Type B pancreatic cell (in vitro differentiated cells): ENCODE results near the gene PSPN. TPM values are rescaled to one million over a fixed set of nuclear protein-coding genes. Genes with fewer than 3 reads are reported as not detected.
"Not testable (repeated sequence)": the region's sequence is repeated elsewhere in the genome, so short reads cannot be mapped to it uniquely, and the experiment has no call there.

Source experiments
- DNase-seq: peaks from one replicate; pipeline ENCODE4 v3.0.0; 2021; ENCODE audit warnings: mixed read lengths; ENCODE audit not compliant: unreplicated experiment; ENCODE audit errors: extremely low spot score
- H3K27ac Mint-ChIP-seq: 2 replicates; pipeline ENCODE4 v1.8.0; 2021; ENCODE audit warnings: mild to moderate bottlenecking, mixed read lengths
- H3K27me3 Mint-ChIP-seq: 2 replicates; pipeline ENCODE4 v1.8.0; 2021; ENCODE audit warnings: mixed read lengths
- H3K36me3 Mint-ChIP-seq: 2 replicates; pipeline ENCODE4 v1.8.0; 2021; ENCODE audit warnings: mixed read lengths
- H3K4me1 Mint-ChIP-seq: one replicate; pipeline ENCODE4 v1.8.0; 2021; ENCODE audit warnings: mixed read lengths; ENCODE audit not compliant: unreplicated experiment
- H3K4me3 Mint-ChIP-seq: 2 replicates; pipeline ENCODE4 v1.8.0; 2021; ENCODE audit warnings: mild to moderate bottlenecking, mixed read lengths
- H3K9me3 Mint-ChIP-seq: 2 replicates; pipeline ENCODE4 v1.8.0; 2021; ENCODE audit warnings: mixed read lengths
- CTCF ChIP-seq: fragments of 200-600 bp; sonication (generic); conservative IDR thresholded peaks from 2 replicates; pipeline ENCODE4 v1.5.0; 2021; ENCODE audit warnings: antibody characterized with exemption, mild to moderate bottlenecking
- total RNA-seq: library from RNA; stranded (reverse); gene quantifications from 2 replicates; pipeline ENCODE4 v1.2.1, GENCODE V29; 2021; ENCODE audit warnings: low replicate concordance

PSPN gene
- total RNA-seq, 1 donor from 2014 or later = 4.8 TPM

GRCh38 chr19:6352381-6353165, 23.2 kb downstream of the PSPN start:
- TF ChIP-seq CTCF = no peak
- Mint-ChIP-seq H3K4me1 (no peaks in the 10 kb centered on the region), H3K36me3 (no peaks in the 10 kb centered on the region), H3K9me3 (no peaks in the 10 kb centered on the region), H3K4me3 (no peak overlapping the region), H3K27ac (peak overlapping the region; percentile 74), H3K27me3 (peaks cover 5% of the 10 kb centered on the region)
- no peak for DNase-seq

- no peaks in the 10 kb centered on the region for H3K9me3 Mint-ChIP-seq
- TF ChIP-seq CTCF = no peak
- H3K27me3 Mint-ChIP-seq = peaks cover 8% of the 10 kb centered on the region
- H3K36me3 Mint-ChIP-seq = no peaks in the 10 kb centered on the region
- H3K4me1 Mint-ChIP-seq = no peaks in the 10 kb centered on the region
- H3K4me3 Mint-ChIP-seq = no peak overlapping the region
- H3K27ac Mint-ChIP-seq = no peak overlapping the region
- no peak for DNase-seq
These were observed 25.0 kb downstream of the PSPN start for GRCh38 chr19:6350688-6351087.

- H3K9me3 Mint-ChIP-seq, H3K36me3 Mint-ChIP-seq, H3K4me3 Mint-ChIP-seq, DNase-seq, H3K4me1 Mint-ChIP-seq, H3K27me3 Mint-ChIP-seq, H3K27ac Mint-ChIP-seq: not testable (repeated sequence)
These were observed 26.5 kb downstream of the PSPN start for GRCh38 chr19:6349271-6349670.

GRCh38 chr19:6343462-6343861, 32.3 kb downstream of the PSPN start:
- no peak for TF ChIP-seq CTCF
- no peak for DNase-seq
- Mint-ChIP-seq H3K27me3 (peaks cover 7% of the 10 kb centered on the region), H3K9me3 (no peaks in the 10 kb centered on the region), H3K4me3 (no peak overlapping the region), H3K27ac (no peak overlapping the region), H3K4me1 (no peaks in the 10 kb centered on the region), H3K36me3 (no peaks in the 10 kb centered on the region)

- TF ChIP-seq CTCF = no peak
- no peaks in the 10 kb centered on the region for H3K9me3 Mint-ChIP-seq
- H3K4me1 Mint-ChIP-seq = no peaks in the 10 kb centered on the region
- H3K27me3 Mint-ChIP-seq = peaks cover 4% of the 10 kb centered on the region
- no peak for DNase-seq
- H3K27ac Mint-ChIP-seq = no peak overlapping the region
- no peaks in the 10 kb centered on the region for H3K36me3 Mint-ChIP-seq
- no peak overlapping the region for H3K4me3 Mint-ChIP-seq
These were observed 35.1 kb downstream of the PSPN start for GRCh38 chr19:6340493-6341201.
